ENCODE measurements around the gene TMEM185B.
"Not testable (repeated sequence)": the region's sequence is repeated elsewhere in the genome, so short reads cannot be mapped to it uniquely, and the experiment has no call there.

Gene TMEM185B

GRCh38 chr2:120223034-120223912 is at the start of gene TMEM185B:
Gene TMEM185B, minus strand, starts transcription at chr2:120223400. Its CDS starts 424 bp downstream, at chr2:120222976.
- DNase-seq, result peak; percentile 92

- no peak for DNase-seq
Measured at GRCh38 chr2:120271711-120272379, 48.6 kb upstream of the TMEM185B start.

GRCh38 chr2:120269816-120270215 is 46.6 kb upstream of the TMEM185B start:
- no peak for DNase-seq

GRCh38 chr2:120269076-120269744 is 46.0 kb upstream of the TMEM185B start:
- no peak for DNase-seq

GRCh38 chr2:120267348-120267747 is 44.1 kb upstream of the TMEM185B start:
- DNase-seq, result no peak

GRCh38 chr2:120265006-120265405 is 41.8 kb upstream of the TMEM185B start:
- no peak for DNase-seq

GRCh38 chr2:120262761-120263428 is 39.7 kb upstream of the TMEM185B start:
- no peak for DNase-seq

- no peak for DNase-seq
Measured at GRCh38 chr2:120262150-120262549, 39.0 kb upstream of the TMEM185B start.

- DNase-seq, result no peak
Measured at GRCh38 chr2:120261387-120262006, 38.3 kb upstream of the TMEM185B start.

GRCh38 chr2:120260736-120261135 is 37.5 kb upstream of the TMEM185B start:
- DNase-seq, result no peak

- DNase-seq, result not testable (repeated sequence)
Measured at GRCh38 chr2:120259939-120260338, 36.7 kb upstream of the TMEM185B start.

- DNase-seq, result no peak
Measured at GRCh38 chr2:120258196-120258595, 35.0 kb upstream of the TMEM185B start.

GRCh38 chr2:120257522-120257921 is 34.3 kb upstream of the TMEM185B start:
- no peak for DNase-seq

- no peak for DNase-seq
Measured at GRCh38 chr2:120256651-120257000, 33.4 kb upstream of the TMEM185B start.

- no peak for DNase-seq
Measured at GRCh38 chr2:120255986-120256650, 32.9 kb upstream of the TMEM185B start.

GRCh38 chr2:120255071-120255470 is 31.9 kb upstream of the TMEM185B start:
- no peak for DNase-seq

GRCh38 chr2:120254178-120254577 is 31.0 kb upstream of the TMEM185B start:
- DNase-seq, result no peak

GRCh38 chr2:120253021-120253882 is 30.1 kb upstream of the TMEM185B start:
- peak; percentile 38 for DNase-seq

- DNase-seq, result peak; percentile 99
Measured at GRCh38 chr2:120252225-120253020, 29.2 kb upstream of the TMEM185B start, which contains the start of gene RALB. Gene RALB, plus strand, starts transcription at chr2:120252852. Its CDS starts 25,813 bp downstream, at chr2:120278665.

GRCh38 chr2:120251880-120252224 is 28.7 kb upstream of the TMEM185B start:
- DNase-seq, result no peak

Measured in CD4-positive, alpha-beta T cell treated with Interleukin-12 subunit alpha and Interleukin-12 subunit beta, for 1 hour (primary cell).